ENCODE measurements around the gene VARS2. TPM values are rescaled to one million over a fixed set of nuclear protein-coding genes. Genes with fewer than 3 reads are reported as not detected.
"Not testable (repeated sequence)": the region's sequence is repeated elsewhere in the genome, so short reads cannot be mapped to it uniquely, and the experiment has no call there.

The VARS2 gene
- total RNA-seq, 4 donors from 2014 or later, result 16.0 to 38.5 (median 19.3) TPM

- no peaks in the 10 kb centered on the region for H3K4me1 ChIP-seq
- ATAC-seq, result no peak
- TF ChIP-seq CTCF (IDR thresholded peaks at IDR 0.05 in 4 of 5, conservative IDR thresholded peaks at IDR 0.05 in 1 of 5) (no peak), POLR2A (IDR thresholded peaks at IDR 0.05) (no peak)
- no peak overlapping the region for H3K27ac ChIP-seq
- intact Hi-C loops (cut with DNase I; ENCODE audit: low total_unique reads), result no loop called here
- in situ Hi-C loops (cut with MboI; ENCODE audit: low sequenced_read_pairs in 4 of 4), result no loop called here
- DNase-seq, result no peak
- H3K27me3 ChIP-seq, result no peaks in the 10 kb centered on the region
- no peaks in the 10 kb centered on the region for H3K9me3 ChIP-seq
- no peak overlapping the region for H3K4me3 ChIP-seq
- H3K36me3 ChIP-seq, result no peaks in the 10 kb centered on the region
Measured at GRCh38 chr6:30963641-30964040, 49.6 kb downstream of the VARS2 start.

GRCh38 chr6:30964075-30964474 is 50.0 kb downstream of the VARS2 start:
- H3K4me3 ChIP-seq, result no peak overlapping the region
- DNase-seq, result no peak
- ATAC-seq, result no peak
- H3K9me3 ChIP-seq, result no peaks in the 10 kb centered on the region
- in situ Hi-C loops (cut with MboI; ENCODE audit: low sequenced_read_pairs in 4 of 4), result no loop called here
- intact Hi-C loops (cut with DNase I; ENCODE audit: low total_unique reads), result no loop called here
- no peaks in the 10 kb centered on the region for H3K27me3 ChIP-seq
- H3K36me3 ChIP-seq, result no peaks in the 10 kb centered on the region
- no peaks in the 10 kb centered on the region for H3K4me1 ChIP-seq
- H3K27ac ChIP-seq, result no peak overlapping the region
- no peak for TF ChIP-seq CTCF (IDR thresholded peaks at IDR 0.05 in 4 of 5, conservative IDR thresholded peaks at IDR 0.05 in 1 of 5)
- TF ChIP-seq POLR2A (IDR thresholded peaks at IDR 0.05), result no peak

- no peaks in the 10 kb centered on the region for H3K36me3 ChIP-seq
- no peaks in the 10 kb centered on the region for H3K4me1 ChIP-seq
- DNase-seq (no peak), ATAC-seq (no peak)
- H3K27ac ChIP-seq, result no peak overlapping the region
- H3K27me3 ChIP-seq, result no peaks in the 10 kb centered on the region
- in situ Hi-C loops (cut with MboI; ENCODE audit: low sequenced_read_pairs in 4 of 4) (no loop called here), intact Hi-C loops (cut with DNase I; ENCODE audit: low total_unique reads) (no loop called here)
- no peak overlapping the region for H3K4me3 ChIP-seq
- no peaks in the 10 kb centered on the region for H3K9me3 ChIP-seq
- no peak for TF ChIP-seq CTCF (IDR thresholded peaks at IDR 0.05 in 4 of 5, conservative IDR thresholded peaks at IDR 0.05 in 1 of 5)
- TF ChIP-seq POLR2A (IDR thresholded peaks at IDR 0.05), result no peak
Measured at GRCh38 chr6:30965140-30965601, 51.1 kb downstream of the VARS2 start.

- H3K4me3 ChIP-seq, result no peak overlapping the region
- ATAC-seq, result no peak
- in situ Hi-C loops (cut with MboI; ENCODE audit: low sequenced_read_pairs in 4 of 4) (no loop called here), intact Hi-C loops (cut with DNase I; ENCODE audit: low total_unique reads) (no loop called here)
- H3K27ac ChIP-seq, result no peak overlapping the region
- H3K9me3 ChIP-seq, result no peaks in the 10 kb centered on the region
- no peaks in the 10 kb centered on the region for H3K27me3 ChIP-seq
- TF ChIP-seq POLR2A (IDR thresholded peaks at IDR 0.05), result no peak
- TF ChIP-seq CTCF (IDR thresholded peaks at IDR 0.05 in 4 of 5, conservative IDR thresholded peaks at IDR 0.05 in 1 of 5), result no peak
- H3K36me3 ChIP-seq, result no peaks in the 10 kb centered on the region
- DNase-seq, result no peak
- no peaks in the 10 kb centered on the region for H3K4me1 ChIP-seq
Measured at GRCh38 chr6:30966154-30966553, 52.1 kb downstream of the VARS2 start.

GRCh38 chr6:30969171-30969570 is 55.1 kb downstream of the VARS2 start:
- H3K27ac ChIP-seq, result not testable (repeated sequence)

More at GRCh38 chr6:30969171-30969570, 55.1 kb downstream of the VARS2 start:
- in situ Hi-C loops (cut with MboI; ENCODE audit: low sequenced_read_pairs in 4 of 4); ATAC-seq; H3K27me3 ChIP-seq; H3K36me3 ChIP-seq; intact Hi-C loops (cut with DNase I; ENCODE audit: low total_unique reads); H3K4me3 ChIP-seq; DNase-seq; H3K9me3 ChIP-seq; H3K4me1 ChIP-seq: not testable (repeated sequence)

Data from gastrocnemius medialis (tissue), 4 donors.